ENCODE data around the gene CDC123.
A peak's percentile ranks its signal among the peaks of the same experiment; 100 is the strongest.
"Not testable (repeated sequence)": the region's sequence is repeated elsewhere in the genome, so short reads cannot be mapped to it uniquely, and the experiment has no call there.

The CDC123 gene, protein sequence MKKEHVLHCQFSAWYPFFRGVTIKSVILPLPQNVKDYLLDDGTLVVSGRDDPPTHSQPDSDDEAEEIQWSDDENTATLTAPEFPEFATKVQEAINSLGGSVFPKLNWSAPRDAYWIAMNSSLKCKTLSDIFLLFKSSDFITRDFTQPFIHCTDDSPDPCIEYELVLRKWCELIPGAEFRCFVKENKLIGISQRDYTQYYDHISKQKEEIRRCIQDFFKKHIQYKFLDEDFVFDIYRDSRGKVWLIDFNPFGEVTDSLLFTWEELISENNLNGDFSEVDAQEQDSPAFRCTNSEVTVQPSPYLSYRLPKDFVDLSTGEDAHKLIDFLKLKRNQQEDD

DNA sequence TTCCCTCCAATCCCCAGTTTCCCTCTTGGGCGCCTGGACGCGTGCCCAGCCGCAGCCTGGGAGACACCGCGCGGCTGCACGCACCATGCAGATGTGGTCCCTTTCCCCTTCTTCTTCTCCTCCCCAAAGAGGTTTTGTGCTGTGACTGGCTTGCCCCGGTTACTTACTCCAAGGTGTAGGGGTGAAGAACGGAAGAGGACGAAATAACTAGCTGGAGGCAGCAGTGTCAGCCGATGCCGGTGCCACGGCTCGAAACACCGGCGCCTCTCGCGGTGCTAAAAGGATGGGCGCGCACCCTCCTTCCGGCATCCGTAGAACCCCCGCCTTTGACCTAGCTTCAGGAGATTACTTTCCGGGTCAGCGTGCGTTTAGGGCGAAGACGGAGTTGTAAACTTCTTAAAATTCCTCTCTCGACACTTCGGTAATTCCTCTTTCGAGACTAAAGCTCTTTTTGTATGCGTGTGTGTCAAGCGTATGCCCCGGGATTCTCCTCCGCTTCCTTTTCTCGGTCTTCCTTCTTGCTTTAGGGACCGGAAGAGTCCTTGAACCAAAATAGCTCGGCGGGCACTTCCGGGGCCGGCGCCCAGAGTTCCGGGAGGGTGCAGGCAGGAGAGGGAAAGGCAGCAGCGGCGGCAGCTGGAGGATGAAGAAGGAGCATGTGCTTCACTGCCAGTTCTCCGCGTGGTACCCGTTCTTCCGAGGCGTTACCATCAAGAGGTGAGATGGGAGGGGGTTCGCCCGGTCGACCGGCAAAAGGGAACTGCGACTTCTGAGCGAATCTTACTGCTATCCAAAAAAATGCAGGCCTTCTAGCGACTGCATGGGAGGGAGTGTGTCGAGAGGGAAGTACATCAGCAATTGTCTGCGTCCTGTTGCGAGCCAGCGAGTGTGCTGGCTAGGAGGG is at the start of gene CDC123, which contains the start of gene NUDT5:
Gene CDC123, plus strand, starts transcription at position 586 of the 904 bp plus-strand sequence. Its CDS starts 58 bp downstream, at position 644.
Gene NUDT5, minus strand, starts transcription at position 289 of the 904 bp plus-strand sequence. CDS start 9,600 bp downstream, outside the sequence.
- DNase-seq = peak; percentile 87

DNA sequence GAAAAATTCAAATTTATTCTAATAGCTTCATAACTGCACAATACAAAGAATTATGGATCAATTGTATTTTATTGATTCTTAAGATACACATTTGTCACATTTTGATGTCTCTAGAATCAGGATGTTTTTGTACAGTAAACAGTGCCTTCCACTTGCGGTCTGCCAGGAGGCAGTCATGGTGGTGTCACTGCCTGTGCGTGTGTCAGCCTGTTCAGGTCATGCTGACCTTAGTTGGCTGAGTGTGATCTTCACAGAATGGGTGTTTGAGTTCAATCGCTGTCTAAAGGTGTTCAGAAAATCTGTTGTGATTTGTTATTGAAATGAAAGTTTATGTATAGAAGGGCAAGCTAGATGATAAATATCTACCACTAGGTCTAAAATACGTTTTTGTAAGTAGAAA is 45.8 kb upstream of the CDC123 start:
- no peak for DNase-seq

DNA sequence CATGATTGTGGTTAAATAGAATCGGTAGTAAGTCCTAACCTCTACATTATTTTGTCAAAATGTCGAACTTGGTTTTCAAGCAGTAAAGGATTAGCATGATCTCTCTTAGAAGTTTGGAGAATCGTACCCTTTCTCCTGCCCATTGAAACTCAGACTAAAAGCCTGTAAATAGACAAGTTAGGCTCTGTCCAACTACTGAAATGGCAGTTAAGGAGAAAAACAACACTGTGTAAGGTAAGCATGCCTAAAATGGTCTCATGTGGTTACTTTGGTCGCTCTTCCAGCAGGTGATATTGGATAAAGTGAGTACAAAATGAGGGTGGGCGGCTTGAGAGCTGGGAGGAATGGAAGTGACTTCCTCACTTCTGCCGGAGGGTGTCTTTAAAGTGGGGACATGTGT is 41.5 kb upstream of the CDC123 start:
- DNase-seq = no peak

DNA sequence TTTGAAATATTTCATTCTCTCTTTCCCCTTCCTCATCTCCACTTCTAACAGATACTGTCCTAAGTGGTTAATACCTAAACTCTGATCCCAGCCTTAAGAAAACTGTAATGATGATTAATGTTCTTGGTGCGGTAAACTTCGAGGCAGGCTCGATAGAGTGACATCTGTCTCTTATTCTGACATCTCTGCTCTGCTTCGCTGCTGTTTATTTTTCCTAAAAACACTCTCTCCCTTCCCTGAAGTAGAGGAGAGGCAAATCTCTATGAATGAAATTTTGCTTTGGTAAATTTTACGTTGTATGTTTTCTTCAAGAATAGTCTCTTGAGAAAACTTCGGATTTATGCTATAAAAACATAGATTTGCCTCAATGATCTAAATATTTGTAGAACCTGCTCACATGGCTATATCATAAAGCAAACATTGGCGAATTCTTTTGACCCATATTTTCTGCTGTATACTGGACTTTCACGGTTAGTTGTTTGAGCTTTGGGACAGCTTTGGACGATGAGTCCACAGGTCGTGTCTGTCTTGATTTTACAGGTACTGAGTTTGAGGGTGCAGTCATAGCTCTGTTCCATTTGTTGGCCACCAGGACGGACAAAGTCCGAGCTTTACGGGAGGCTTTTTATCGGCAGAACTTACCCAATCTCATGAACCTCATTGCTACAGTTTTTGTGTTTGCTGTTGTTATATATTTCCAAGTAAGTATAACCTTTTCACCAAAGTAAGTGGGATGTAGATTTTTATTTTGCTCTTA is 39.4 kb upstream of the CDC123 start:
- no peak for DNase-seq

DNA sequence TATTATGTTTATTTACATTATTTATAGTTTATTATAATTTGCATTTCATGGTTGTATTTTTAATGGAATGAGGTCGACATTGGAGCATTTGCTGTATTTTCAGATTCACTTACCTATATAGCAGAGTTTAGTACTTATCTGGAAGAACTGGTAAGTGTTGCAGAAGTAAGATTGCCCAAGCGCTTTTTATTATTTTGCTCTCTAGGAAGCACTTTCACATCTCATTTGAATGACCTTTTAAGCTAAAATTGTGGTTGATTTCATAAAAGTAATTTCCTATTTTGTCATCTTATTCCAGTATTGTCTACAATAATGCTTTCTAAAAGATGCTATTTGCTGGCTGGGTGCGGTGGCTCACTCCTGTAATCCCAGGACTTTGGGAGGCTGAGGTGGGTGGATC is 37.9 kb upstream of the CDC123 start:
- no peak for DNase-seq

DNA sequence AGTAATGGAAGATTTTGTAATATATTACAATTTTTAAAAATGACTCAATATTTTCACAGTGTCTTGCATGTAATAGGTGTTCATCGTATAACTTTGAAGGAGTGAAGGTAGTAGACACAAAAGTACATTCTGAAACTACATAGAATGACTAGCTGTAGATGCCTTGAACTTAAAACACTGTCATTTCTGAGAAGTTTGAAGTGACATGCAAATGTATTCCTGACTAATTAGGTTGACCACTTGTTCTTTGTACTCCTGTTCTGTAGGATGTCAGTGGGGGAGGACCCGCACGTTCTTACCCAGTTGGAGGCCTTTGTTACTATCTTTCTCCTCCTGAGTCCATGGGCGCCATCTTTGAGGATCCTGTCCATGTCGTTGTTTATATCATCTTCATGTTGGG is 35.3 kb upstream of the CDC123 start:
- no peak for DNase-seq

DNA sequence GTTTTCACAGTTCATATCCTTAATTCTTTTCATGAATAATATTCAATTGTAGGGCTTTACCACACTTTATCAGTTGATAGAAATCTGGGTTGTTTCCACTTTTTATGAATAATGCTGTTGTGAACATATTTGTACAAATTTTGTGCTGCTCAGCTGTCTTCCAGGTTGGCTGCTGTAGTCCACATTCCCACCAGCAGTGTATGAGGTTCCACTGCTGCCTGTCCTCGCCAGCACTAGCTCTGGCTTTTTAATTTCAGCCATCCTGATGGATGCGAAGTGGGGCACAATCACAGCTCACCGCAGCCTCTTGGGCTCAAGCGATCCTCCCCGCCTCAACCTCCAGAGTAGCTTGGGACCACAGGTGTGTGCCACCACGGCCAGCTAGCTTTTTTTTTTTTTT is 33.1 kb upstream of the CDC123 start:
- DNase-seq = no peak

DNA sequence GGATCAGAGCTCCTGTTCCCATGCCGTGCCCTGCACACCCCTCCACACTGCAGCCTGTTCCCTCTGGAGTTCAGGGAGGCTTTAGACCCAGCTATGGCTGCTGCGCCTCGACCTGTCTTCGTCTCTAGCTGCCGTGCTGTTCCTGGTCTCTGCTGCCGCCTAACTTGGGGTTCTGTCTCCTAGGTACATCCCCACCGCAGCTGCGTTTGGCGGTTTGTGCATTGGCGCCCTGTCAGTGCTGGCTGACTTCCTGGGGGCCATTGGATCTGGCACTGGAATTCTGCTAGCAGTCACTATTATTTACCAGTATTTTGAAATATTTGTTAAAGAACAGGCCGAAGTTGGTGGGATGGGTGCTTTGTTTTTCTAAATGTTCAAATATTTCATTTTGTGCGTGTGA is 31.9 kb upstream of the CDC123 start:
- no peak for DNase-seq

DNA sequence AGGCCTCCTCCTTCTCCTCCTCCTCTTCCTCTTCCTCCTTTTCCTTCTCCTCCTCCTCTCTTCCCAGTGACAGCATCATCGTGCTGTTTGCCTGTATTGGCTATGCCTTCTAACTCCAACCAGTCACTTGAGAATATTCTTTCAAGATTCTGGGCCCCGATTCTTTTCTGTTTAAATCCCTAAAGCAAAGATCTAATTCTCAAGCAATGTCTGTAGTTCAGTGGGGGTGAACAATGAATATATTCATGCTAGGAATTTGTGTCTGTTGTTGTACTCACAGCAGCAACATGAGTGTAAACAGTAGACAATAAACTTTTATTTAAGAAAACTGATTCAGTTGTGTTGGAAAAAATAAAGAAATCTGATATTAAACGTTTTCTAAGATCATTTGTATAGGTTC is 31.0 kb upstream of the CDC123 start:
- DNase-seq = no peak

DNA sequence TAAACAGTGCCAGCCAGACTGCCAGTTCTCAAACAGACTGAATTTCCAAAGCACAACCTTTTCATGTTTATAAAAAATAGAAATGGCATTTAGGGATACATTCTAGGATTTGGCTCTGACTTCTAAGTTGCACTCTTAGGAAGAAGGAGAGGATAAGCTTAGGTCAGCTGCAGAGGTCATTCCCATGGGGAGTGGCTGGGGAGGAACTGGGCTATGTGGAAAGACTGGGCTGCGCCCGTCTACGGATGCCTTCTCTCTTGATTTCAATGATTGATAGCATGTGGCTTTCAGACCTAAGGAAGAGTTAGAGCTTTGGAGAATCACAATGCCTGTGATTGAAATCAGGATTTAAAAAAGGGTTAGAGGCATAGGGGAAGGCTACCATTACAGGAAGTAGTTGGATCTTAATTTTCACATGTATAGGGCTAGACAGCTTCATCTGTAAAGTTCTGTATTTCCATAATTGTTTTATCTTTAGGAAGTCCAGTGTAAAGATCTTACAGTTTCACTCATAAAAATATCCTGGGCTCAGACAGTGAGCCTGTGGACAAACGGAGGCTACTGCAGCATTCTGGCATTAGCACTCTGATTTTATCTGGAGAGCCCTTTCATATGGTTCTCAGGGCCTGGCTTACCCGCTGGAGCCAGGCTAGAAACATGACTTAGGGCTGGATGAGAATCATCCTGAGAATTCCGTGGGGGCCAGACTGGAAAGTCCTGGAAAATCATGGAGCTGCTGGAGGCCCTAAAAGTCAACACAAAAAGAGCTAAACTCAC is 29.8 kb upstream of the CDC123 start:
- no peak for DNase-seq

DNA sequence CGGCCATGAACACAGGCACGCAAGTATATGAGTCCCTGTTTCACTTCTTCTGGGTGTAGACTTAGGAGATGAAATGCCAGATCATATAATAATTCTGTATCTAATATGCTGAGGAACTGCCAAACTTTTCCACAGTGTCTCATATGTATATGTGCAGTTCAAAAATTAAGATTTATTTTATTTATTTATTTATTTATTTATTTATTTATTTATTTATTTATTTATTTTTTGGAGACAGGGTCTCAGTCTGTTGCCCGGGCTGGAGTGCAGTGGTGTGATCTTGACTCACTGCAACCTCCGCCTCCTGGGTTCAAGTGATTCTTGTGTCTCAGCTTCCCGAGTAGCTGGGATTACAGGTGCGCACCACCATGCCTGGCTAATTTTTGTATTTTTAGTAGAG is 24.5 kb upstream of the CDC123 start:
- DNase-seq = not testable (repeated sequence)

DNA sequence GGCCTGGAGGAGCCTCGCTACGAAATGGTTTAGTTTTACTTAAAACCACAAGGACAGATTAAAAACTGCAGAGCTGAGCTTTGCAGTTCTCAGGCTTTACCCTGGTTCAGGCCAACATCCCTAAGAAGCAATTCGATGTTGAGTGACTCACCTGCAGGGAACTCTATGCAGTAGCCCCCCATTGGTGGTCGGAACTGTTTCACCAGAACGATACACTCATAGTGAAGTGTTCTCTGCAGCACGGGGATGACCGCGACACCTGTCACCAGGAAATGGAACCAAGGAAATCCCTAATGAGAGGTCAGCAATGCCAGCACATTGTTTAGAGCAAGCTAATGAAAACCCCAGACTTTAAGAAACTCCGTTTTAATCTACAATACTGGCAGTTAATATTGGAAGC is 18.3 kb upstream of the CDC123 start:
- DNase-seq = no peak

DNA sequence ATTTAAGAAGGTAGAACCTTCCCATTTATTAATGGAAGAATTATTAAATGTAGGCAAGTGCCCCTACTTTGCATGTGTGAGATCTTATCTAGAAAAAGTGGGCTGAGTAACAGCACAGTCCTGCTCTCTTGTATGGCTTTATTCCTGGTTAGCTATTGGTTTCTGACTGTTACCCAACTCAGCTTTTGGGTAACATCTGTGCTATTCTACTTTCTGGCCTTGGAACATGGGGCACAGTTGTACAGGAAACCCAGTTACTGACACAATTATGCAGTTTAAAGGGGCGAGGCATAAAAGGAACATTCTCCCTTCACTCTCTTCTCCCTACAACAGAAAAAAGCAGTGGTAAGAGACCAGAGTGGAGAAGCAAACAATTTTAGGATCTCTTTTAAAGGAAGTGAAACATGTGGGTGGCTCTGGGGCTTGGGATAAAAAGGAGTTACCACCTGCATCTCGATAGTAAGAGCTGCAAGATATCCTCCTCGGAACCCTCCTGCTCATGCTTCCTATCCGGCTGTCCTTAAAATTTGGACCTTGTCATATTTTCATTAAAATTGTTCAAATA is 16.3 kb upstream of the CDC123 start:
- DNase-seq = no peak

DNA sequence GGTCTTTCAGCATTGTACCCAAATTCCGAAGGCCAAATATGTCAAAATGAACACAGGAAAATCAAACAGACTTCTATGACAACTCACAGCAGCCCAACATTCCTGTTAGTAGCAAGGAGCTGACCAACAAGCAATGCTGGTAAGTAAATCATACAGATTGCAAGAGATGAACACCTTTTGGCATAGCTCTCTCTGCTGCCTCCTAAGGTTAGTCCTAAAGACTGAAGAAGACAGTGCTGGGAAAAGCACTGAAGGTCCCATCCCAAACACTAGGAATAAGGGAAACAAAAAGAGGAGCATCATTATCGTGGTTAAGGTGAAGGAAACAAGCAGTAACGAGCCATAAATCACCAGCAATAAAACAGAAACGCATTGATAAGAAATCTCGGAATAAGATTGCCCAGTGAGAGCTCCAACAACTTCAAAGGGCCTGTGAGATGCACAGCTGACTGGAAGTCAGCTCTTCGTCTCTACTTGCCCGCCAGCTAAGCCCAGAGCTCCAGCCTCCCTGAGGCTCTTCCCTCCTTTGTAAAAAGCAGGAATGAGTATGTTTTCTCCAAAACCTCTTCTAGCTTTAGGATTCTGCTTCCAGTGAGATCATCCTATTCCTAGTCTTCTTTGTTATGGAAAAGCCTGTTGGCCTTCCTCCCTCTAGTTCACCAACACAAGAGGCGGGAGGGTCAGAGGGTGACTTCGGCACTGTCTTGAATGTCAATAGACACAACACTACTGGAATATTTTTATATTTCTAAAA is 15.6 kb upstream of the CDC123 start:
- no peak for DNase-seq

DNA sequence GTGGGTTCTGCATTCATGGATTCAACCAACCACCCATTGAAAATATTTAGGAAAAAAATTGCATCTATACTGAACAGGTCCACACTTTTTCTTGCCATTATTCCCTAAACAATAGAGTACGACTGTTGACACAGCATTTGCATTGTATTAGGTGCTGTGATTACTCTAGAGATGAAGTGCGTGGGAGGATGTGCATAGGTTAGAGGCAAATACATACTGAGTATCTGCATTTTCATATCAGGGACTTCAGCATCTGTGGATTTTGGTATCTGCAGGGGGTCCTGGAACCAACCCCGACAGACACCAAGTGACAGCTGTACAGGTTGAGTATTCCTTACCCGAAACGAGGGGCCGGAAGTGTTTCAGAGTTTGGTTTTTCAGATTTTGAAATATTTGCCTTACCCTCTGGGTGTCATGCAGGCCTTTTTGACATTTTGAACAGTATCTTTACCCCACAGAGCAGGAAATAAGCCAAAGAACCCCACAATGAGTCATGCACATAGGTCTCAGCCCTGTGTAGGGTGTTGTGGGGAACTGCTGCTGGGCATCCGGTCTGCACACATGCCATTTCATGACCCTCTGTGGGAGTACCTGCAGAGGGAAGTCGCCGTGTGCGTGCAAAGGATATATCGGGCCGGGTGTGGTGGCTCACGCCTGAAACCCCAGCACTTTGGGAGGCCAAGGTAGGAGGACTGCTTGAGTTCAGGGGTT is 14.8 kb upstream of the CDC123 start:
- DNase-seq = no peak

DNA sequence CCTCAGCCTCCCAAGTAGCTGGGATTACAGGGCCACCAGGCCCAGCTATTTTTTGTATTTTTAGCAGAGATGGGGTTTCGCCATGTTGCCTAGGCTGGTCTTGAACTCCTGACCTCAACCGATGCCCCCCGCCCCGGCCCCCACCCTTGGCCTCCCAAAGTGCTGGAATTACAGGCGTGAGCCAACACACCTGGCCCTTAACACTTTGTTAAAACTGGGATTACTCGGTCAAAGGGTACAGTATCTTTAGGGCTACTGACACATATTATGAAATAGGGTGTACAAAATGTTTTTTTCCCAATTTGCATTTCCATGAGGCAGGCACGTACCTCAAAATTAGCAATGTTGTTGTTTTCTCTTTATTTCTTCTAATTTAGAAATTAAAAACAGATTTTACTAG is 11.8 kb upstream of the CDC123 start:
- DNase-seq = no peak

DNA sequence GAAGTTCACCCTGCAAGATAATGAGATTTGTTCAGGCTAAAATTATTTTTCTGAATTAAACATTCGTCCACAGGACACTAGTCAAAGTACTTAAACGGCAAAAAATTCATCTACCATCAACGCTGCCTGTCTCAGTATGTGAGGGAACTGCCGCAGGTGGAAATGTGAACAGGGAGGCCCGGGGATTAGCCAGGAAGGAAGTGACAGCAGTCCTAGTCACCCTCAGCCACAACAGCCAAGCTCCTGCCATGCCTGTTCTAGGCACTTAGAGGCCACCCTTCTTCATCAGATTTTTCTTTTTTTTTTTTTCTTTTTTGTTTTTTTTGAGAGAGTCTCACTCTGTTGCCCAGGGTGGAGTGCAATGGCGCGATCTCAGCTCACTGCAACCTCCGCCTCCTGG is 9.7 kb upstream of the CDC123 start:
- no peak for DNase-seq

DNA sequence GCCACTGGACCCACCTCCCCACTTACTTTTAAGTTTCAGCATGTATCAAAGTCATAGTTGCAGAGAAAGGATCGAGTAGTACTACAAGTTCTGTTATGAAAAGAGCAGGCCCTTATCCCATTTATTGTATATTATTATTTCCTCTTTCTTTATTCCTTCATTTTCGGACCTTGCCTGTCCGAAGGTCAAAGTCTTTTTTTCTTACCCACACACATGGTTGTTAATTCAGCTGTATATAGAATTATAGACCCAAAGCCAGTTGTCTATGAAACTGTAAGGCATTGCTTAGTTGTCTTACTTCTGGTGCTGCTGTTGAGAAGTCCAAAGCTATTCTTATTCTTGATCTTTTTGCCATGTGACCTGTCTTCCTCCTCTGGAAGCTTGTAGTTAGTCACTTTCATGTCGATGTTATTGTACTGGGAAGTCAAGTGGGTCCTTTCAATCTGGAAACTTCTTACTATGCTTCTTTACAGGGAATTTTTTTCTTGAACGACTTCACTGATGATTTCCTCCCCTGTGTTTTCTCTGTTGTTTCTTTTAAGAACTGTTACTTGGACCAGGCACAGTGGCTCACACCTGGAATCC is 8.6 kb upstream of the CDC123 start:
- no peak for DNase-seq

DNA sequence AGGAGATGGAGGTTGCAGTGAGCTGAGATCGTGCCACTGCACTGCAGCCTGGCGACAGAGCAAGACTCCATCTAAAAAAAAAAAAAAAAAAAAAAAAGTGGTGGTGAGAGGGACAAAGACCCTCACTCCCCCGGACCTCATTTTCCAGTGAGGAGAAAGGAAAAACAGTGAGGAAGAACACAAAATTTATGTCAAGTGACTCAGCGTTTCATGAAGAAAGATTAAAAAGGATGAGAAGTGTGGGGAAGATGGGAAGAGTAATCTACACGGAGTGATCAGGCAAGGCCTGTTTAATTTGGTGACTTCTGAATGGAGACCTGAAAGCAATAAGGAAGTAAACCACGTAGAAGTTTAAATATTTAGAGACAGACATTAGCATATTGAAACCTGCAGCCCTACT is 7.3 kb upstream of the CDC123 start:
- no peak for DNase-seq

DNA sequence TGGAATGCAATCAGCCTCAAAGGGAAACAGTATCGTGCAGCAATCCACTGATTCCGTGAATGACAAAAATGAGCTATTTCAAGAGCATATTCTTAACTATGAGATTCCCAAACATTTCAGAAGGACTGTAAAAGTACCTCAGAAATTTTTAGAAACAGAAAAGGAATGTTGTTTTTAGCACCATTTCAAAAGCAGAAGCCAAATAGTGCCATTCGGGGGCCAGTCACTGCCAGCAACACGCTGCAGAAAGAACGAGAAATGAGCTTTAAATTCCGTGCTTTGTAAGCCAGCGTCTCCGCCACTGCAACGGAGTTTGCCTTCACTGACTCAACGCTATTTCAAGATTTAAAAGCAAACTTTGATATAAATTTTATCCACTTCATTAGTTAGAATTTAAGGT is 6.6 kb upstream of the CDC123 start:
- DNase-seq = no peak
